ENCODE measurements around the gene NNMT. TPM values are rescaled to one million over a fixed set of nuclear protein-coding genes. Genes with fewer than 3 reads are reported as not detected.

NNMT gene
- total and polyA plus RNA-seq, 2 experiments from 2014 or later: 150 to 385 TPM

DNA sequence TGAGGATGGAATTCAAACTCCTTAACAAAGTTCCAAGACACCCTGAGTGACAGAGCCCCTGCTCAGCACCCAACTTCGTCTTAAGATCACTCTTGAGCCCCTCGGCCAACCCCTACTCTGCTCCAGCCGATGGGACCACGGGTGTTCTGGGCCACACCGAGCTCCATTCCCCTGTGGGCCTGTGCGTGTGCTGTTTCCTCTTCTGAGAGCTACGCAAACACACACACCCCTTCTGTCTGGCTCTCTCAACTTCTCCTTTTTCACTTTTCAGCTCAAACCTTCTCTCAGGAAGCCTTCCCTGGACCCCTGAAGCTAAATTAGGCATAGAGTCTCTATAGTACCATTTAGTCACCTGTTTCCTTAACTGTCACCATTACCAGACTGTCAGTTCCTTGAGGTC is 37.5 kb upstream of the NNMT start:
- H2AFZ ChIP-seq: no peak overlapping the region
- peaks cover 31% of the 10 kb centered on the region for H3K4me1 ChIP-seq (ENCODE audit: insufficient read depth)
- no peak for DNase-seq (ENCODE audit: low spot score)
- no peaks in the 10 kb centered on the region for H4K20me1 ChIP-seq (ENCODE audit: insufficient read depth, poor library complexity, severe bottlenecking)
- no peak overlapping the region for H3K4me3 ChIP-seq
- no peak overlapping the region for H3K27ac ChIP-seq
- H3K27me3 ChIP-seq: no peaks in the 10 kb centered on the region
- WGBS (ENCODE audit: low lambda C conversion rate, missing lambda C conversion rate): 92% methylated on average over 7 of the region's 7 CpGs
- no peak for TF ChIP-seq EZH2phosphoT487 (IDR thresholded peaks at IDR 0.05; ENCODE audit: low read depth, severe bottlenecking, unreplicated experiment)
- TF ChIP-seq EZH2 (IDR thresholded peaks at IDR 0.05; ENCODE audit: borderline replicate concordance): no peak
- TF ChIP-seq, protein P1, sequence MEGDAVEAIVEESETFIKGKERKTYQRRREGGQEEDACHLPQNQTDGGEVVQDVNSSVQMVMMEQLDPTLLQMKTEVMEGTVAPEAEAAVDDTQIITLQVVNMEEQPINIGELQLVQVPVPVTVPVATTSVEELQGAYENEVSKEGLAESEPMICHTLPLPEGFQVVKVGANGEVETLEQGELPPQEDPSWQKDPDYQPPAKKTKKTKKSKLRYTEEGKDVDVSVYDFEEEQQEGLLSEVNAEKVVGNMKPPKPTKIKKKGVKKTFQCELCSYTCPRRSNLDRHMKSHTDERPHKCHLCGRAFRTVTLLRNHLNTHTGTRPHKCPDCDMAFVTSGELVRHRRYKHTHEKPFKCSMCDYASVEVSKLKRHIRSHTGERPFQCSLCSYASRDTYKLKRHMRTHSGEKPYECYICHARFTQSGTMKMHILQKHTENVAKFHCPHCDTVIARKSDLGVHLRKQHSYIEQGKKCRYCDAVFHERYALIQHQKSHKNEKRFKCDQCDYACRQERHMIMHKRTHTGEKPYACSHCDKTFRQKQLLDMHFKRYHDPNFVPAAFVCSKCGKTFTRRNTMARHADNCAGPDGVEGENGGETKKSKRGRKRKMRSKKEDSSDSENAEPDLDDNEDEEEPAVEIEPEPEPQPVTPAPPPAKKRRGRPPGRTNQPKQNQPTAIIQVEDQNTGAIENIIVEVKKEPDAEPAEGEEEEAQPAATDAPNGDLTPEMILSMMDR (IDR thresholded peaks at IDR 0.05; ENCODE audit: poor library complexity): no peak
- no peaks in the 10 kb centered on the region for H3K79me2 ChIP-seq
- H3K9me3 ChIP-seq (ENCODE audit: low read depth): no peaks in the 10 kb centered on the region
- no peaks in the 10 kb centered on the region for H3K9me2 ChIP-seq (replicated peaks; ENCODE audit: insufficient read depth)
- H3K36me3 ChIP-seq (replicated peaks; ENCODE audit: insufficient read depth, low read depth): no peaks in the 10 kb centered on the region
- peak overlapping the region; percentile 65 for H3K4me2 ChIP-seq

DNA sequence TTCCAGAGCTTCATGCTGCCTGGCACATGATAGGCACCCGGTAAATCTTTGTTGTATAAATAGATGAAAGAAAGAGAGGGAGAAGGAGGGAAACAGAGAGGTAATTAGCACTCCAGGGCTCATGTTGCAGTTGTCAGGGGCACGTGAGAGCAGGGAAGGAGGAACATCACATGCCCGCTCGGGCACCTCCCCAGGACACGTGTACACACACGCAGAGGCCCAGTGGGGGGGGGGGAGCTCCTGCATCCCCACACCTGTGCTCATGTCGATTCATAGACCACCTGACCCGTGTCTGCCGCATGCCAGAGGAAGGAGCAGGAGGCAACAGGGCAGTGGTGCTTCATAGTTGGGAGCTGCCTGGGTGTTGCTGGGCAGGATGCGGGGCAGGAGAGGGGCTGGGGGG is 37.1 kb upstream of the NNMT start:
- H4K20me1 ChIP-seq (ENCODE audit: insufficient read depth, poor library complexity, severe bottlenecking): no peaks in the 10 kb centered on the region
- no peaks in the 10 kb centered on the region for H3K9me3 ChIP-seq (ENCODE audit: low read depth)
- H3K27me3 ChIP-seq: no peaks in the 10 kb centered on the region
- no peak overlapping the region for H3K27ac ChIP-seq
- WGBS (ENCODE audit: low lambda C conversion rate, missing lambda C conversion rate): 79% methylated on average over 8 of the region's 10 CpGs
- no peak for DNase-seq (ENCODE audit: low spot score)
- H3K4me3 ChIP-seq: no peak overlapping the region
- H3K9me2 ChIP-seq (replicated peaks; ENCODE audit: insufficient read depth): no peaks in the 10 kb centered on the region
- no peak overlapping the region for H2AFZ ChIP-seq
- H3K4me2 ChIP-seq: no peak overlapping the region
- no peaks in the 10 kb centered on the region for H3K79me2 ChIP-seq
- no peaks in the 10 kb centered on the region for H3K36me3 ChIP-seq (replicated peaks; ENCODE audit: insufficient read depth, low read depth)
- no peak for TF ChIP-seq EZH2 (IDR thresholded peaks at IDR 0.05; ENCODE audit: borderline replicate concordance)
- TF ChIP-seq, protein P1 (IDR thresholded peaks at IDR 0.05; ENCODE audit: poor library complexity): no peak
- TF ChIP-seq EZH2phosphoT487 (IDR thresholded peaks at IDR 0.05; ENCODE audit: low read depth, severe bottlenecking, unreplicated experiment): no peak
- peaks cover 31% of the 10 kb centered on the region for H3K4me1 ChIP-seq (ENCODE audit: insufficient read depth)

DNA sequence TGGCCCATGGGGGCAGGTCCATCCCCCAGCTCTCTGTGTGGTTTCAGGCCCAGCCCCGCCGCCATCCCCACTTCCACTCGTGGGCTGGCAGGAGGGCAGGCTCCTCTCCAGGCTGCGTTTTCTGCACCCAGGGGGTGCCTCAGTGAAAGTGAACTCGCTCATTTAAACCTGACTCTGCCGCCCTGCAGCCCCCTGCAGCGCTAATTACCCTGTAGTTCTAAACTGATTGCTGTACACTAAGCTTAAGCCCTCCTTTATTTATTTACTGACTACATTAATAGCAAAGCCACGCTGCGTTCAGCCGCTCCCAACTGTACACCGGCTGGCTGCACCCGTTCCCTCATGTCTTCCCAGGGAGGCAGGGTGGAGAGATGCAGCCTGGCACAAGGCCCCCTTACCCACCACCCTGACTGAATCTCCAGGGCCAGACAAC is 36.6 kb upstream of the NNMT start:
- no peaks in the 10 kb centered on the region for H3K27me3 ChIP-seq
- no peaks in the 10 kb centered on the region for H3K9me2 ChIP-seq (replicated peaks; ENCODE audit: insufficient read depth)
- no peaks in the 10 kb centered on the region for H3K9me3 ChIP-seq (ENCODE audit: low read depth)
- DNase-seq (ENCODE audit: low spot score): no peak
- WGBS (ENCODE audit: low lambda C conversion rate, missing lambda C conversion rate): 70% methylated on average over 12 of the region's 12 CpGs
- TF ChIP-seq, protein P1 (IDR thresholded peaks at IDR 0.05; ENCODE audit: poor library complexity): no peak
- TF ChIP-seq EZH2 (IDR thresholded peaks at IDR 0.05; ENCODE audit: borderline replicate concordance): no peak
- TF ChIP-seq EZH2phosphoT487 (IDR thresholded peaks at IDR 0.05; ENCODE audit: low read depth, severe bottlenecking, unreplicated experiment): no peak
- H3K79me2 ChIP-seq: no peaks in the 10 kb centered on the region
- H3K4me2 ChIP-seq: no peak overlapping the region
- H3K36me3 ChIP-seq (replicated peaks; ENCODE audit: insufficient read depth, low read depth): no peaks in the 10 kb centered on the region
- H3K4me3 ChIP-seq: no peak overlapping the region
- H3K4me1 ChIP-seq (ENCODE audit: insufficient read depth): peaks cover 31% of the 10 kb centered on the region
- no peak overlapping the region for H3K27ac ChIP-seq
- H4K20me1 ChIP-seq (ENCODE audit: insufficient read depth, poor library complexity, severe bottlenecking): no peaks in the 10 kb centered on the region
- no peak overlapping the region for H2AFZ ChIP-seq

DNA sequence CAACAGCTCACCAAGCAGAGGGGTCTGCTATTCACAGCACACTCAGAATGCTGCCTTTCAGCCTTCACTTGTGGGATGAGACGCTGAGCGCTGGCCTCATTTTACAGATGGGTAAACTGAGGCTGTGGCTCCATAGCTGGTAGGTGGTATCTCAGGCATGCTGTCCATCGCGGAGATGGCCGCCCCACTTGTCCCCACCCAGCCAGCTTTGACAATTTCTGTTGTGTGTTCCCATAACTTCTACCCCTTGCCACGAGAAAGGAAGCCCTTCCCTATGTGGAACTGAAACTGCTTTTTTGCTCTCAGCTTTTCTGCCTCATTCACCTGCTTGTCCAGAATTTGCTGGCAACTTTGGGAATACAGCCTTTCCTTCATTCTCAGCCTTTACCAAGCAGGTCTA is 36.1 kb upstream of the NNMT start:
- Histone ChIP-seq H3K27me3 (no peaks in the 10 kb centered on the region), H3K4me1 (ENCODE audit: insufficient read depth) (peaks cover 31% of the 10 kb centered on the region), H3K79me2 (no peaks in the 10 kb centered on the region), H3K27ac (no peak overlapping the region), H3K4me3 (no peak overlapping the region), H2AFZ (no peak overlapping the region), H4K20me1 (ENCODE audit: insufficient read depth, poor library complexity, severe bottlenecking) (no peaks in the 10 kb centered on the region), H3K9me2 (replicated peaks; ENCODE audit: insufficient read depth) (no peaks in the 10 kb centered on the region), H3K36me3 (replicated peaks; ENCODE audit: insufficient read depth, low read depth) (no peaks in the 10 kb centered on the region), H3K9me3 (ENCODE audit: low read depth) (no peaks in the 10 kb centered on the region), H3K4me2 (no peak overlapping the region)
- WGBS (ENCODE audit: low lambda C conversion rate, missing lambda C conversion rate): 90% methylated on average over 6 of the region's 6 CpGs
- TF ChIP-seq EZH2phosphoT487 (IDR thresholded peaks at IDR 0.05; ENCODE audit: low read depth, severe bottlenecking, unreplicated experiment) (no peak), EZH2 (IDR thresholded peaks at IDR 0.05; ENCODE audit: borderline replicate concordance) (no peak)
- TF ChIP-seq, protein P1 (IDR thresholded peaks at IDR 0.05; ENCODE audit: poor library complexity): no peak
- no peak for DNase-seq (ENCODE audit: low spot score)

Measured in hepatocyte (in vitro differentiated cells).